IgD-negative memory B cell (primary cell): Measurements from ENCODE around the gene AIFM3. TPM values are rescaled to one million over a fixed set of nuclear protein-coding genes. Genes with fewer than 3 reads are reported as not detected.

ENCODE experiments used
- H3K27ac Mint-ChIP-seq, 3 donors: one replicate each; pipeline ENCODE4 v1.8.0; 2020 to 2022; ENCODE audit warnings: mild to moderate bottlenecking in 3 of 3, mixed read lengths in 3 of 3, moderate library complexity in 1 of 3
- H3K27me3 Mint-ChIP-seq: one replicate; pipeline ENCODE4 v1.8.0; 2021; ENCODE audit warnings: mixed read lengths
- H3K36me3 Mint-ChIP-seq: one replicate; pipeline ENCODE4 v1.8.0; 2020; ENCODE audit warnings: mild to moderate bottlenecking, mixed read lengths
- H3K4me1 Mint-ChIP-seq, 3 donors: one replicate each; pipeline ENCODE4 v1.8.0; 2020 to 2022; ENCODE audit warnings: mixed read lengths in 3 of 3, mild to moderate bottlenecking in 1 of 3
- H3K4me3 Mint-ChIP-seq, 4 donors: one replicate each; pipeline ENCODE4 v1.8.0; 2020 to 2022; ENCODE audit warnings: mild to moderate bottlenecking in 4 of 4, mixed read lengths in 4 of 4, moderate library complexity in 3 of 4
- H3K9me3 Mint-ChIP-seq, 3 donors: one replicate each; pipeline ENCODE4 v1.8.0; 2020 to 2021; ENCODE audit warnings: mixed read lengths in 3 of 3, mild to moderate bottlenecking in 1 of 3
- polyA plus RNA-seq: library from polyadenylated mRNA; unstranded; fragments of 300-500 nt; fragmentation: Illumina TruSeq; gene quantifications from one replicate; pipeline ENCODE4 v1.2.3, GENCODE V29; 2021

Gene AIFM3
- polyA plus RNA-seq, 1 donor from 2014 or later: 2.3 TPM

DNA sequence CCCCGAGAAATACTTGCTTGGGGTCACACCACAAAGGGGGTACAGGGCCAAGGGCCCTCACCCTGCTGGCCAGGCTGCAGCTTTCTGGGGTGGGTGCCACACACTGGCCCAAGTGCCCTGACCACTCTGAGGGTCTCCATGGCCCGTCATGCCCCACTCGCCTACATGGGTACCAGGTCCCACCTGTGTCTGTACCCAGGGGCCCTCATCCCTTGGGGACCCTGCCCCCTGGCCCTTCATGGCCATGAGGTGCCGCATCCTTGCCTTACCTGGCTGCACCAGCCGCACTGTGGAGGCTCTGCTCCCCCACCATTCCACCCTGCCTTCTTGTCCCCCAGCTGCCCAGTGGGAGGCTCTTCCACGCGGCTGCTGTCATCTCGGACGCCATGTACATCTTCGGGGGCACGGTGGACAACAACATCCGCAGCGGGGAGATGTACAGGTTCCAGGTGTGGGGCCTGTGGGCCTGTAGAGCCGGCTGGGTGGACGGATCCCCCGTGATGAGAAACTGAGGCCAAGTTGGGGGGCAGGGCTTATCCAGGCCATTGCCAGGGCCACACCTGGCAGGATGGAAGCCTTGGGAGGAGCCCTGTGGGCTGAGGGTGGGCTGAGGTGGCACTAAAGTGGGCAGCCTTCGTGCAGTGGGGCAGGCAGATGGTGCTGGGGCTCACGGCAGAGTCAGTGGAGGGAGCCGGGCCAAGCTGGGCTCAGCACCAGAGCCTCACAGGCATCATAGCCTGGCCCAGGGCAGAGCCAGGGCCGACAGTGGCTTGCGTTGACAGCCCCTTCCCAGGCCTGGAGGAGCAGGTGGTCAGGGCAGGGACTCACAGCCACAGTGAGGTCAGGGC is 25.6 kb downstream of the AIFM3 start:
- Mint-ChIP-seq H3K27ac (no peak overlapping the region), H3K4me3 (no peak overlapping the region), H3K4me1 (peaks cover 0 to 2% (median 0%) of the 10 kb centered on the region in 3 donors), H3K36me3 (no peaks in the 10 kb centered on the region), H3K9me3 (no peaks in the 10 kb centered on the region), H3K27me3 (no peaks in the 10 kb centered on the region)

DNA sequence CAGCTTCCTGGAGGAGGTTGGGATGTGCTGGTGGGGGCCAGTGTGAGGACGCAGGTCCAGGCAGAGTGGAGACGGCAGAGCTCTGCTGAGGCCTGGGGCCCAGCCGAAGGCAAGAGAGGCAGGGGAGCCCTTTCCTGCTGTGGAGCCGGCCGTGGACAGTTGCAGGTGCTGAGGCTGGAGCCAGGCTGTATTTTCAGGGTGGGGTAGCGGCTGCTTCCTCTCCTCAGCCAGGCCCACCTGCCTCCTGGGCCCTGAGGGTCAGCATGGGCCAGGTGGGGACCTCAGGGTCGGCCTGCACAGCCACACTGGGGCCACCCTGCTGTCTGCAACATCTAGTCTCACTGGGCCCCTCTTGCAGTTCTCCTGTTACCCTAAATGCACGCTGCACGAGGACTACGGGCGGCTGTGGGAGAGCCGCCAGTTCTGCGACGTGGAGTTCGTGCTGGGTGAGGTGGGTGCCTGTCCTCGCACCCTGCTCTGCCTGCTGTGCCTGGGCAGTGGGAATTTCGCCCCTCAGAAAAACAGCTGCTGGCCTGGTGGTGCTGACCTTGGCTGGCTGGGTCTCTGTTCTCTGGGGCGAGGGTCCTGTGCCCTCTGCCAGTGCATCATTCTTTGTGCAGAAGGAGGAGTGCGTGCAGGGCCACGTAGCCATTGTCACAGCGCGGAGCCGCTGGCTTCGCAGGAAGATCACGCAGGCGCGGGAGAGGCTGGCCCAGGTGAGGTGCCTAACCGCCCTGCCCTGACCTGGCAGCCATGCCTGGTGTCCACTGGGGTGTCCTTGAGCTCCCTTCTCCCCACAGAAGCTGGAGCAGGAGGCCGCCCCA is 26.5 kb downstream of the AIFM3 start:
- Mint-ChIP-seq H3K9me3 (no peaks in the 10 kb centered on the region), H3K36me3 (peaks cover 2% of the 10 kb centered on the region), H3K27ac (no peak overlapping the region), H3K27me3 (no peaks in the 10 kb centered on the region), H3K4me1 (peaks cover 0 to 2% (median 0%) of the 10 kb centered on the region in 3 donors), H3K4me3 (no peak overlapping the region)

GRCh38 chr22:20994128-20994901 is 27.3 kb downstream of the AIFM3 start:
- H3K27me3 Mint-ChIP-seq: no peaks in the 10 kb centered on the region
- H3K9me3 Mint-ChIP-seq: no peaks in the 10 kb centered on the region
- no peak overlapping the region for H3K4me3 Mint-ChIP-seq
- no peak overlapping the region for H3K27ac Mint-ChIP-seq
- H3K36me3 Mint-ChIP-seq: peaks cover 2% of the 10 kb centered on the region
- no peaks in the 10 kb centered on the region for H3K4me1 Mint-ChIP-seq

GRCh38 chr22:20994902-20995241 is 27.8 kb downstream of the AIFM3 start:
- H3K36me3 Mint-ChIP-seq: peaks cover 2% of the 10 kb centered on the region

DNA sequence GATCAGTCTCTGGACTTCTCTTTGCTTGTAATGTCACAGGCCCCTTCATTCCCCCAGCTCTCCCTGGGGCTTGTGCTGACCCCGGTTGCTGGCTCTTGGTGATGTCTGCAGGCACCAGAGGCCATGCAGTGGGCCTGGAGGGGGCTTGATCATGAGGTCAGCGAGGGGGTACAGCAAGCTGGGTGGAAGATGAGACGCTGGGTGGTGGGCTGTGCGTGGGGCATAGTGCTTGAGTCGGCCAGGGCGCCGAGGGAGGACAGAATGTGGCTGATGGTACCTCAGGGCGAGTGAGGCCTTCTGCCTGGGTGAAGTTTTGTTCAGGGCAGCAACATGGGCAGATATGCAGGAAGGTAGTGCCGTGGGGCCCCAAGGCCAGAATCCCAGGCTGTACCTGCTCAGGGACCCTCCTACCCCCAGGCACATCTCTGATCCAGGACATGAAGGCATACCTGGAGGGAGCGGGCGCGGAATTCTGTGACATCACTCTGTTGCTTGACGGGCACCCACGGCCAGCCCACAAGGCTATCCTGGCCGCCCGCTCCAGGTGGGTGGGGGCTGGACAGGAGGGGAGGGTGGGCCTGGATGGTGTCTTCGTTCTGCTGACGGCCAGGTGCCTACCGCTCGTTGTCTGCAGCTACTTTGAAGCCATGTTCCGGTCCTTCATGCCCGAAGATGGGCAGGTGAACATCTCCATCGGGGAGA is 28.4 kb downstream of the AIFM3 start:
- peaks cover 0 to 1% (median 0%) of the 10 kb centered on the region in 3 donors for H3K4me1 Mint-ChIP-seq
- peaks cover 2% of the 10 kb centered on the region for H3K36me3 Mint-ChIP-seq
- H3K27me3 Mint-ChIP-seq: no peaks in the 10 kb centered on the region
- H3K9me3 Mint-ChIP-seq: no peaks in the 10 kb centered on the region
- H3K27ac Mint-ChIP-seq: peak overlapping the region in 1 of 3 donors; percentile 57
- no peak overlapping the region for H3K4me3 Mint-ChIP-seq

More at GRCh38 chr22:20994902-20995241, 27.8 kb downstream of the AIFM3 start:
- Mint-ChIP-seq H3K27ac (no peak overlapping the region), H3K27me3 (no peaks in the 10 kb centered on the region), H3K4me3 (no peak overlapping the region), H3K4me1 (no peaks in the 10 kb centered on the region), H3K9me3 (no peaks in the 10 kb centered on the region)

DNA sequence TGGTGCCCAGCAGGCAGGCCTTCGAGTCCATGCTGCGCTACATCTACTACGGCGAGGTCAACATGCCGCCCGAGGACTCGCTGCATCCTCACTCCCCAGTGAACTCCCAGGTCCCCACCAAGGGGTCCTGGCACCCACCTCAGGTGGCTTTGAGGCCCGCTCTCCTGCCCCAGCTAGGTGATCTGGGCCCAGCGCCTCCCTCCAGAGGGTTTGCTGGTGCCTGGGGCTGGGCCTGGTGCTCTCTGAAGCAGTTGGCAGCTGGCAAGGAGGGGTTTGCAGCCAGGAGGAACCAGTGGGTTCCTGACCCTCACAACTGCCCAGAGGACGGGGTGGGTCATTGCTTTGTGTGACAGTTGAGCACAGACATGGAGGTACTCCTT is 29.0 kb downstream of the AIFM3 start:
- H3K9me3 Mint-ChIP-seq: no peaks in the 10 kb centered on the region
- H3K27ac Mint-ChIP-seq: peak overlapping the region in 2 of 3 donors; percentile 31 to 67
- H3K36me3 Mint-ChIP-seq: peaks cover 2% of the 10 kb centered on the region
- no peaks in the 10 kb centered on the region for H3K27me3 Mint-ChIP-seq
- peak overlapping the region in 1 of 4 donors; percentile 69 for H3K4me3 Mint-ChIP-seq
- H3K4me1 Mint-ChIP-seq: peaks cover 0 to 4% (median 0%) of the 10 kb centered on the region in 3 donors

GRCh38 chr22:20996598-20997535 is 29.8 kb downstream of the AIFM3 start:
- Mint-ChIP-seq H3K9me3 (no peaks in the 10 kb centered on the region), H3K4me1 (peaks cover 5 to 7% (median 6%) of the 10 kb centered on the region in 3 donors), H3K36me3 (peaks cover 3% of the 10 kb centered on the region), H3K27ac (peak overlapping the region in 2 of 3 donors; percentile 39 to 67), H3K4me3 (peak overlapping the region in 1 of 4 donors; percentile 69), H3K27me3 (no peaks in the 10 kb centered on the region)

- H3K27me3 Mint-ChIP-seq: no peaks in the 10 kb centered on the region
- peak overlapping the region in 2 of 3 donors; percentile 62 to 87 for H3K27ac Mint-ChIP-seq
- H3K36me3 Mint-ChIP-seq: peaks cover 3% of the 10 kb centered on the region
- H3K9me3 Mint-ChIP-seq: no peaks in the 10 kb centered on the region
- H3K4me1 Mint-ChIP-seq: peaks cover 5 to 9% (median 7%) of the 10 kb centered on the region in 3 donors
- peak overlapping the region in 1 of 4 donors; percentile 62 for H3K4me3 Mint-ChIP-seq
Measured at GRCh38 chr22:20997536-20998257, 30.6 kb downstream of the AIFM3 start.

GRCh38 chr22:20998411-20999336 is 31.6 kb downstream of the AIFM3 start:
- peaks cover 3% of the 10 kb centered on the region for H3K36me3 Mint-ChIP-seq
- H3K4me3 Mint-ChIP-seq: peak overlapping the region in 1 of 4 donors; percentile 62
- H3K27ac Mint-ChIP-seq: peak overlapping the region; percentile 48 to 87 (median 71)
- H3K9me3 Mint-ChIP-seq: no peaks in the 10 kb centered on the region
- H3K27me3 Mint-ChIP-seq: no peaks in the 10 kb centered on the region
- H3K4me1 Mint-ChIP-seq: peaks cover 5 to 15% (median 13%) of the 10 kb centered on the region in 3 donors

DNA sequence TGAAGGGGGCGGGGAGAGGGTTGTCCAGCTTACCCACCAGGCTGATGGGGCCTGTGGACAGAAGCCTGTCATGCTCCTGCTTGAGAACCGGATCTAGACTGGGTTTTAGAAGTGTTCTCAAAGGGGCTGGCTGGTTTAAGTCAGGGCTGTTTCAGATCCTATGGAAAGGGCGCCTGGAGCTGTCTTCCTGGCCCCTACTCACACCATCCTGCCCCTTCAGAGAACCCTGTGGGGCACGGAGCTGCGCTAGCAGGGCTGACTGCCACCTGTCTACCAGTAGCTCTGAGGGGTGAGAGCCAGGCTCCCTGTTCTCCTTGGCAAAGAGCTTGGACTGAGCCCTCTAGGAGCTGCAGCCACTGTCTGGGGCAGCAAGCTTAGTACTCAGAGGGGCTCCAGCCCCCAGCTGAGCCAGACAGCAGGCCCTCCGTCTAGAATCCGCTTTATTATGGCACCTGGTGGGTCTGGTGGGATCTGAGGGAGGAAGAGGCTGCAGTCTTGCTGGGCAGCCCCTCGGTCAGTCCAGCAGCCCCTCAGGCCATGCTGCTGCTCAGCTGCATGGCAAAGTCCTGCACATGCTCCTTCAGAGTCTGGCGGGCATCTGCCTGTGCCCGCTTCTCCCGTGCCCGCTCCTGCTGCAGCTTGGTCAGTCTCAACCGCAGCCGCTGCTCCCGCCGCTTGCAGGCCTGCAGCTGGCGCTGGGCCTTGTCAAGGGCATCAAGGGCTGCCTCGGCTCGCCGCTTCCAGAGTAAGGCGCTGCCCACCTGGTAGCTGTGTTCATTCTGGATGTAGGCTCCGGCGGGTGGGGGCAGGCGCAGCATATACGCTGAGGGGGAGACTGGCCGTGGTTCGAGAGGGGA is 32.5 kb downstream of the AIFM3 start:
- peak overlapping the region in 2 of 3 donors; percentile 53 to 98 for H3K27ac Mint-ChIP-seq
- H3K4me3 Mint-ChIP-seq: peak overlapping the region in 1 of 4 donors; percentile 99
- H3K9me3 Mint-ChIP-seq: no peaks in the 10 kb centered on the region
- H3K36me3 Mint-ChIP-seq: peaks cover 3% of the 10 kb centered on the region
- H3K27me3 Mint-ChIP-seq: no peaks in the 10 kb centered on the region
- H3K4me1 Mint-ChIP-seq: peaks cover 5 to 20% (median 13%) of the 10 kb centered on the region in 3 donors

DNA sequence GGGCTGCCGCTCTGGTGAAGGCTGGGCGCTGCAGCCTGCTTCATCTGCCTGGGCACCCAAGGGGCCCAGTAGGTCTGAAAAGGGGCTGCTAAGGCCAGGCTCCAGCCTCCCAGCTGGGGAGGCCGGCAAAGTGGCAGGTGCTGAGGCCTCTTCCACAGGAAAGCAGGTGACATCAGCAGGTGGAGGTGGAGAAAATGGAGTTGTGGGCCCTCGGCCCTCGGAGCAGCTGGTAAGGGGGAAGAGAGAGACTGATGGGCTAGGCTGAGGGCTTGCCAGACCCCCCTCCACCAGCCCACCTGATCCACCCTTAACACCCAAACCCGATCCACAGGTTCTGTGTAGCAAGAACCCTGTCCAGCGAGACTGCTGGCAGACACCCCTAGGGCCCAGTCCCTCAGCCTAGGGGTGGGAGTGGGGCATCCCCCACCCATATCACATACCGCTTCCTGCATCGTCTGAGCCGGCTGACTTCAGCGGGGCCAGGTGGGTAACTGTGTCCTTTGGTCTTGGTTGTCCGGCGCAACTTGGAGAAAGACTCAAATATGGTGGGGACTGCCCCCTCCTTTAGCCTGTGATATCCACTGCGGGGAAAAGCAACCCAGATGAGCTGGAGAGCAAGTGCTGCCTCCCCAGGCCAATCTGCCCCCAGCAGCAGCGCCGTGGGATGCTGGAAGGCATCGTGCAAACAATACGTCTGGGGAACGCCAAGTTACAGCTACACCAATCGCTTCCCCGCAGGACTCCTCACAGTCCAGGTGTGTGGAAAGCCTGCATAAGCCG is 33.3 kb downstream of the AIFM3 start:
- peak overlapping the region; percentile 93 to 99 (median 98) for H3K4me3 Mint-ChIP-seq
- peak overlapping the region; percentile 98 to 100 (median 99) for H3K27ac Mint-ChIP-seq
- H3K9me3 Mint-ChIP-seq: no peaks in the 10 kb centered on the region
- H3K36me3 Mint-ChIP-seq: peaks cover 3% of the 10 kb centered on the region
- H3K4me1 Mint-ChIP-seq: peaks cover 5 to 20% (median 13%) of the 10 kb centered on the region in 3 donors
- no peaks in the 10 kb centered on the region for H3K27me3 Mint-ChIP-seq
